ENCODE results near the gene CUX1.

- TF ChIP-seq YY1 (IDR thresholded peaks at IDR 0.05; ENCODE audit: insufficient read depth, insufficient read length) (no peak), ZNF274 (IDR thresholded peaks at IDR 0.05; ENCODE audit: low read depth, low read length) (no peak)
Measured at GRCh38 chr7:101874028-101874427, 56.6 kb downstream of the CUX1 start.

Measured in NT2/D1 (cell line).